HepG2 (cell line): ENCODE measurements around the gene DNAJC28. TPM values are rescaled to one million over a fixed set of nuclear protein-coding genes. Genes with fewer than 3 reads are reported as not detected.

ENCODE experiments used
- ADNP ChIP-seq: sonication (generic); formaldehyde crosslinking; IDR thresholded peaks from 2 replicates; pipeline ENCODE4 v1.4.0; 2020; ENCODE audit warnings: missing genetic modification reagents
- ARNT2 ChIP-seq: sonication (generic); formaldehyde crosslinking; IDR thresholded peaks from 2 replicates; pipeline ENCODE4 v1.8.0; 2022; ENCODE audit warnings: mild to moderate bottlenecking, low read depth, missing genetic modification reagents, moderate library complexity
- BCL3 ChIP-seq: sonication (generic); formaldehyde crosslinking; IDR thresholded peaks from 2 replicates; pipeline ENCODE4 v1.5.1; 2020; ENCODE audit warnings: mild to moderate bottlenecking, missing genetic modification reagents, moderate library complexity
- GATA4 ChIP-seq: sonication (generic); IDR thresholded peaks from 2 replicates; pipeline ENCODE4 v1.6.1; 2016; ENCODE audit warnings: antibody characterized with exemption, low read depth, borderline replicate concordance
- GTF3A ChIP-seq: sonication (generic); formaldehyde crosslinking; conservative IDR thresholded peaks from 2 replicates; pipeline ENCODE4 v1.4.0; 2020; ENCODE audit warnings: mild to moderate bottlenecking, missing genetic modification reagents
- RXRA ChIP-seq: sonication (generic); formaldehyde crosslinking; IDR thresholded peaks from 2 replicates; pipeline ENCODE4 v1.5.1; 2020; ENCODE audit warnings: missing genetic modification reagents
- THAP7 ChIP-seq: sonication (generic); formaldehyde crosslinking; IDR thresholded peaks from 2 replicates; pipeline ENCODE4 v1.8.1; 2023; ENCODE audit warnings: mild to moderate bottlenecking, missing genetic modification reagents
- ZBTB34 ChIP-seq: sonication (generic); formaldehyde crosslinking; IDR thresholded peaks from 2 replicates; pipeline ENCODE4 v1.8.0; 2022; ENCODE audit warnings: mild to moderate bottlenecking, missing genetic modification reagents
- ZBTB42 ChIP-seq: sonication (generic); formaldehyde crosslinking; IDR thresholded peaks from 2 replicates; pipeline ENCODE4 v1.5.0; 2020; ENCODE audit warnings: mild to moderate bottlenecking, missing genetic modification reagents
- ZFAT ChIP-seq: sonication (generic); formaldehyde crosslinking; conservative IDR thresholded peaks from 2 replicates; pipeline ENCODE4 v1.8.1; 2023; ENCODE audit warnings: missing genetic modification reagents, inconsistent platforms
- ZNF33B ChIP-seq: sonication (generic); formaldehyde crosslinking; IDR thresholded peaks from 2 replicates; pipeline ENCODE4 v1.5.1; 2020; ENCODE audit warnings: mild to moderate bottlenecking, missing genetic modification reagents
- ZNF414 ChIP-seq: sonication (generic); formaldehyde crosslinking; IDR thresholded peaks from 2 replicates; pipeline ENCODE4 v1.5.0; 2020; ENCODE audit warnings: missing genetic modification reagents
- ZNF589 ChIP-seq: sonication (generic); formaldehyde crosslinking; conservative IDR thresholded peaks from 2 replicates; pipeline ENCODE4 v1.8.0; 2022; ENCODE audit warnings: mild to moderate bottlenecking, moderate library complexity, missing genetic modification reagents
- ZNF670 ChIP-seq: sonication (generic); formaldehyde crosslinking; IDR thresholded peaks from 2 replicates; pipeline ENCODE4 v1.8.0; 2022; ENCODE audit warnings: mild to moderate bottlenecking, missing genetic modification reagents, borderline replicate concordance
- ZNF816 ChIP-seq: sonication (generic); formaldehyde crosslinking; IDR thresholded peaks from 2 replicates; pipeline ENCODE4 v1.8.0; 2022; ENCODE audit warnings: missing genetic modification reagents, mild to moderate bottlenecking, borderline replicate concordance
- ZXDC ChIP-seq: sonication (generic); formaldehyde crosslinking; IDR thresholded peaks from 2 replicates; pipeline ENCODE4 v1.5.0; 2020; ENCODE audit warnings: mild to moderate bottlenecking, missing genetic modification reagents
- polyA plus RNA-seq, 8 experiments: library from polyadenylated mRNA; depleted of rRNA in 3 of 8; stranded (reverse) in 7 of 8; unstranded in 1 of 8; fragments of >200 nt; fragmentation: Illumina TruSeq in 4 of 8; extraction: Trizol in 4 of 8; gene quantifications; 2 replicates each; pipeline versions ENCODE4 v1.2.1 to v1.2.3, GENCODE V29; 2011 to 2016; ENCODE audit warnings: low read depth in 4 of 8, missing spikeins in 1 of 8, mixed read lengths in 1 of 8; ENCODE audit not compliant: insufficient read depth in 1 of 8
- total RNA-seq, 5 experiments: library from RNA; depleted of rRNA; stranded (reverse); fragments of >200 nt; fragmentation: Illumina TruSeq; extraction: Trizol; gene quantifications; 2 replicates each; pipeline ENCODE4 v1.2.3, GENCODE V29; 2016; ENCODE audit warnings: low read depth in 1 of 5
- TF ChIP-seq, protein P1 (sequence below): IDR thresholded peaks from 2 replicates; pipeline ENCODE4 v1.6.1; 2016; ENCODE audit warnings: missing biosample characterization, missing genetic modification reagents, low read depth
- TF ChIP-seq, protein P2 (sequence below): IDR thresholded peaks from 2 replicates; pipeline ENCODE4 v1.6.1; 2012; ENCODE audit warnings: low read depth, low read length, improper control_type of control experiment

DNAJC28 gene
- total and polyA plus RNA-seq, 2 of the 13 experiments (the other 11 are each of a cell fraction or from before 2014, with no cell fraction given) = 1.5 to 3.3 TPM

- TF ChIP-seq THAP7 (no peak), ZNF414 (CRISPR knock-in tag) (peak; percentile 29; the same call in 1 of the 2 replicates), ZNF589 (peak; percentile 84; the same call in 1 of the 2 replicates), RXRA (CRISPR knock-in tag) (peak; percentile 46; the same call in 1 of the 2 replicates), ZNF816 (CRISPR knock-in tag) (no peak), ZBTB42 (CRISPR knock-in tag) (no peak; the same call in 1 of the 2 replicates), ADNP (no peak), ZFAT (CRISPR knock-in tag) (0 out of 2 replicates have a peak, but pooled peaks have one; percentile 24), ZNF670 (no peak), ZBTB34 (no peak), ZXDC (CRISPR knock-in tag) (peak; percentile 48; the same call in 1 of the 2 replicates), ARNT2 (CRISPR knock-in tag) (0 out of 2 replicates have a peak, but pooled peaks have one; percentile 16), GATA4 (peak; percentile 12; the same call in 1 of the 2 replicates), GTF3A (no peak), BCL3 (CRISPR knock-in tag) (no peak), ZNF33B (CRISPR knock-in tag) (no peak)
- TF ChIP-seq, protein P1, sequence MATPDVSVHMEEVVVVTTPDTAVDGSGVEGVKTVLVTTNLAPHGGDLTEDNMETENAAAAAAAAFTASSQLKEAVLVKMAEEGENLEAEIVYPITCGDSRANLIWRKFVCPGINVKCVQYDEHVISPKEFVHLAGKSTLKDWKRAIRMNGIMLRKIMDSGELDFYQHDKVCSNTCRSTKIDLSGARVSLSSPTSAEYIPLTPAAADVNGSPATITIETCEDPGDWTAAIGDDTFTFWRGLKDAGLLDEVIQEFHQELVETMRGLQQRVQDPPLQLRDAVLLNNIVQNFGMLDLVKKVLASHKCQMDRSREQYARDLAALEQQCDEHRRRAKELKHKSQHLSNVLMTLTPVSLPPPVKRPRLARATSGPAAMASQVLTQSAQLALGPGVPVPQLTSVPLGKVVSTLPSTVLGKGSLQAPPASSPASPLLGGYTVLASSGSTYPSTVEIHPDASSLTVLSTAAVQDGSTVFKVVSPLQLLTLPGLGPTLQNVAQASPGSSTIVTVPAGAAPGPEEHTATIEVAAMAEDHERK (CRISPR knock-in tag) = no peak
- TF ChIP-seq, protein P2, sequence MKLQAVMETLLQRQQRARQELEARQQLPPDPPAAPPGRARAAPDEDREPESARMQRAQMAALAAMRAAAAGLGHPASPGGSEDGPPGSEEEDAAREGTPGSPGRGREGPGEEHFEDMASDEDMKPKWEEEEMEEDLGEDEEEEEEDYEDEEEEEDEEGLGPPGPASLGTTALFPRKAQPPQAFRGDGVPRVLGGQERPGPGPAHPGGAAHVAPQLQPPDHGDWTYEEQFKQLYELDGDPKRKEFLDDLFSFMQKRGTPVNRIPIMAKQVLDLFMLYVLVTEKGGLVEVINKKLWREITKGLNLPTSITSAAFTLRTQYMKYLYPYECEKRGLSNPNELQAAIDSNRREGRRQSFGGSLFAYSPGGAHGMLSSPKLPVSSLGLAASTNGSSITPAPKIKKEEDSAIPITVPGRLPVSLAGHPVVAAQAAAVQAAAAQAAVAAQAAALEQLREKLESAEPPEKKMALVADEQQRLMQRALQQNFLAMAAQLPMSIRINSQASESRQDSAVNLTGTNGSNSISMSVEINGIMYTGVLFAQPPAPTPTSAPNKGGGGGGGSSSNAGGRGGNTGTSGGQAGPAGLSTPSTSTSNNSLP = no peak
Measured at GRCh38 chr21:33479679-33480480, 11.6 kb downstream of the DNAJC28 start, which contains the start of gene TMEM50B (continued).
